Cardiac fibroblast (primary cell): Measurements from ENCODE around the gene CLEC20A.
"Not testable (repeated sequence)": the region's sequence is repeated elsewhere in the genome, so short reads cannot be mapped to it uniquely, and the experiment has no call there.

Experiments used
- DNase-seq, 2 donors: peaks; one replicate each; pipeline versions ENCODE4 v3.0.0 to v3.0.0-alpha.2; 2010; ENCODE audit warnings: low read depth in 2 of 2
- H3K4me3 ChIP-seq, 2 donors: replicated peaks in 1 of 2; 1 replicate in 1 of 2; 2 replicates in 1 of 2; pipeline ENCODE4 v1.5.1; 2011; ENCODE audit warnings: low read depth in 2 of 2, low read length in 2 of 2, mild to moderate bottlenecking in 2 of 2, moderate library complexity in 1 of 2
- TF ChIP-seq, protein P1 (sequence below): IDR thresholded peaks from one replicate; pipeline ENCODE4 v1.5.1; 2011; ENCODE audit warnings: low read depth, mild to moderate bottlenecking, low read length, inconsistent platforms

CLEC20A gene

DNA sequence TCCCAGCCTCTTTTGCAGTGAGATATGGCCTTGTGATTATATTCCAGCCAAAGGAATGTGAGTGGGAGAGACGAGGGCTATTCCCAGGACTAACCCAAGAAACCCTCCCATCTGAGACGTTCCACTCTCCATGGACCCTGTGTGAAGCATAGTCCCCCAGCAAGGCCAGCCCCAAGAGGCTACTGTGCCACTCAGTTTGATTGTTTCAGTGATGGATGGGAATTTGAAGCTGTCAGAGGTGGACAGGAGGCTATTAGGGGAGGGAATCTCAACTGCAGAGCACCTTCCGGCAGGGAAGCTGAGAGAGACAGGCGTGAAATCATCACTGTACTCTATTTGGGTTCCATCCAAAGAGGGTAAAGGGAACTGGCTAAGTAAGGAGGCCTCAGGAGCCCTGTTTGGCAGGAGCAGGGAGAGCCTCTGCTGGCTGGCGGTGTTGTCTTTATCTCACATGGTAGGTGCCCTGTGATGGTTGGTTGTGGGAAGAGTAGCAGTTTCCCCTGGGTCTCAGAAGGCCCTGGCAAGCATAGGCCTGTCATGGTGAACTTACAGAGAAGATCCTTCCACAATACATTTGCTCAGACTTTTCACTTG lies 12.7 kb upstream of the CLEC20A start:
- no peak overlapping the region for H3K4me3 ChIP-seq
- no peak for DNase-seq
- TF ChIP-seq, protein P1, sequence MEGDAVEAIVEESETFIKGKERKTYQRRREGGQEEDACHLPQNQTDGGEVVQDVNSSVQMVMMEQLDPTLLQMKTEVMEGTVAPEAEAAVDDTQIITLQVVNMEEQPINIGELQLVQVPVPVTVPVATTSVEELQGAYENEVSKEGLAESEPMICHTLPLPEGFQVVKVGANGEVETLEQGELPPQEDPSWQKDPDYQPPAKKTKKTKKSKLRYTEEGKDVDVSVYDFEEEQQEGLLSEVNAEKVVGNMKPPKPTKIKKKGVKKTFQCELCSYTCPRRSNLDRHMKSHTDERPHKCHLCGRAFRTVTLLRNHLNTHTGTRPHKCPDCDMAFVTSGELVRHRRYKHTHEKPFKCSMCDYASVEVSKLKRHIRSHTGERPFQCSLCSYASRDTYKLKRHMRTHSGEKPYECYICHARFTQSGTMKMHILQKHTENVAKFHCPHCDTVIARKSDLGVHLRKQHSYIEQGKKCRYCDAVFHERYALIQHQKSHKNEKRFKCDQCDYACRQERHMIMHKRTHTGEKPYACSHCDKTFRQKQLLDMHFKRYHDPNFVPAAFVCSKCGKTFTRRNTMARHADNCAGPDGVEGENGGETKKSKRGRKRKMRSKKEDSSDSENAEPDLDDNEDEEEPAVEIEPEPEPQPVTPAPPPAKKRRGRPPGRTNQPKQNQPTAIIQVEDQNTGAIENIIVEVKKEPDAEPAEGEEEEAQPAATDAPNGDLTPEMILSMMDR = no peak

DNA sequence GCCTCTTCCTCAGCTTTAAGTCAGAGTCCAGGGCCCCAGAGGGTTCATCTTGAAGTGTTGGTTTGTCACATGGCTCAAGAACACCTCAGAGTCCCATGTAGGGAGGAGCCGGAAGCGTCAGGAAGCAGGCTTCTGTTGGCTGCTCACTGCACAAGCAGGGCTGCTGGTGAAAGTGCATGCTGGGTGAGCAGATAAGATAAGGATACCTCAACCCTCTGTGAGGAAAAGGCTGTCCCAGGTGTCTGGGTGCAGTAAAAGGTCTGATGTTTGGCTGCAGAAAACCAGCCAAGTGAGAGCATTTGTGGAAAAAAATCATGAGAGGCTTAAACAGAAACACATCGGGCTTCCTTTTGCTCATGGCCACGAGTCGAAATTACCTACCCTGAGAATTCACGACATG lies 9.9 kb upstream of the CLEC20A start:
- TF ChIP-seq, protein P1 = no peak
- no peak for DNase-seq

DNA sequence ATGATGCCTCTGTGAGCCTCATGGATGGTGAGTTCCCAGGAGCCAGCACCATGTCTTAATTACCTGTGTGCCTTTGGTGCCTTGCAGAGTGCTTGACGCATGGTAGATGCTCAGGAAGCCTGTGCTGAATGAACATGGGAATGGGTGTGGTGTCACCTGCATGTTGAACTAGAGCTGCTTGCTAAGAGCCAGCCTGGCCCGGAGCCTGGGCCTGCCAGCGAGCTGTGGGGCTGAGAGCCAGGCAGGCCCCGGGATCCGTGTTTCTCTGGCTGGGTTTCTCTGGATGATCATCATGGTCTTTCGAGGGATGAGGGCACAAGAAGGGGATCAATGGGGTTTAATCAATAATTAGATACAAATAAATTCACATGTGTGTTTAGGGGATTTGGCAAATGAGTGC lies 9.4 kb upstream of the CLEC20A start:
- H3K4me3 ChIP-seq = no peak overlapping the region
- TF ChIP-seq, protein P1 = no peak
- DNase-seq = no peak

More for the DNA sequence above, 9.9 kb upstream of the CLEC20A start:
- no peak overlapping the region for H3K4me3 ChIP-seq

DNA sequence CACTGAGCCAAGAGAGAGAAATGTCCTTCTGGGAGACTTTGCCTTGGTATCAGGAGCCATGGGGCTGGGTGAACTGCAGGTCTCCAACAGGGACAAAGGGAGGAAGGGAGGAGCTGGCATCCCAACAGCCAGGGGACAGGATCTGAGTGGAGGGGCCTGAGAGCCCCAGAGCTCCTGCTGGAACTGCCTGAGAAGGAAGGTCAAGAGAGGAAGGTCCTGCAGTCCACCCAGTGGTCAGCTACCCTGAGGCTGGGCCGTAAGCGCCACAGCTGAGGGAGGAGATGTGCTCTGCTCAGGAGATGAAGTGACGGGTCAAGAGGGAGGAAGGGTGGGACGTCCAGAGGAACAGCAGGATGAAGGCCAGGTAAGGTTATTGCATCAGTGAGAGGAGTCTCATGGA lies 7.5 kb upstream of the CLEC20A start:
- TF ChIP-seq, protein P1 = no peak
- no peak overlapping the region for H3K4me3 ChIP-seq
- no peak for DNase-seq

DNA sequence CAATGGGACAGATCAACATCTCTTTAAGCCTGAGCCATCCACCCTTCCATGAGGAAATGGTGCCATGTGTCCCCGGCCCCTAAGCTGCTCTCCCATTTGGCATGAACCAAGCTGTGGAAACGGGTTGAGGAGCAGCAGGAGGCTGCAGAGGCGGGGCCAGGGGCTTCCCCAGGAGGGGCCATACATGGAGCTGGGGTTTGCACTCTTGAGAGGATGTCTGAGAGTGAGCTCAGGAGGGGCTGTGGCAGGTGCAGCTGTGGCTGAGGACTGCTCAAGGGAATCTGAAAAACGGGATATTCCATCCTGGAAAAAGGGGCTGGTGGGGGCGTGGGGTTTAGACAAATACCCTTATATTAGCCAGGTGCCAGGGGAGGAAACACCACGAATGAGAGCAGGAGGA lies 7.1 kb upstream of the CLEC20A start:
- TF ChIP-seq, protein P1 = no peak
- DNase-seq = no peak
- H3K4me3 ChIP-seq = no peak overlapping the region

DNA sequence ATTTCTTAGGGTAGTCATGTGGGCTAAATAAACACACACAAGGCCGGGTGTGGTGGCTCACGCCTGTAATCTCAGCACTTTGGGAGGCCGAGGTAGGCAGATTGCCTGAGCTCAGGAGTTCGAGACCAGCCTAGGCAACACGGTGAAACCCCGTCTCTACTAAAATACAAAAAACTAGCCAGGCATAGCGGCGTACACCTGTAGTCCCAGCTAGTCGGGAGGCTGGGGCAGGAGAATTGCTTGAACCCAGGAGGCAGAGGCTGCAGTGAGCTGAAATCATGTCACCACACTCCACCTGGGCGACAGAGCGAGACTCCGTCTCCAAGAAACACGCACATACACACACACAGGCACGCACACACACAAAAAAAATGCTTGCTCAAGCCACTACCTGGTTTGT lies 6.6 kb upstream of the CLEC20A start:
- DNase-seq, H3K4me3 ChIP-seq: not testable (repeated sequence)

DNA sequence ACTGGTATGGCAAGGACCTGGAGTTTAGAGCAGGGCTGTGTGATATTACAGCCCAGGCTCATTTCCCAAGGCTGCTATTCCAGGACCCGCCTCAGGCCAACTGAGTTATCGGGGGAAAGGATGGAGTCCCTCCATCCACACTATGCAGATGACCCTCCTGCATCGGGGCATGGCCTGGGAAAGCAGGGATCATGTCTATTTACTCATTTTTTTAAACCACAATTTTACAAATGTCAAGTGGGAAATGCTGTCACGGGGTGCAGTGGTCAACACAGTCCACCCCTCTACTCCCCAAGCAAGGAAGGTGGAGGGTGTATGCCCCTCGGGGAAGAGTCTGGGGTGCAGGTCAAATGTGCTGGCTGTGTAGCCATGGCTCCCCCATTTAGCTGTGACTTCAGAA lies 6.1 kb upstream of the CLEC20A start:
- TF ChIP-seq, protein P1 = no peak
- no peak for DNase-seq
- H3K4me3 ChIP-seq = no peak overlapping the region
